Kidney epithelial cell (primary cell): ENCODE measurements around the gene GALNT16. TPM values are rescaled to one million over a fixed set of nuclear protein-coding genes. Genes with fewer than 3 reads are reported as not detected.

Experiments used
- DNase-seq: peaks from one replicate; pipeline ENCODE4 v3.0.0-alpha.2; 2010; ENCODE audit warnings: low read depth
- H3K27me3 ChIP-seq: 2 replicates; pipeline ENCODE4 v1.6.0; 2011; ENCODE audit warnings: low read length; ENCODE audit not compliant: control insufficient read depth, insufficient read depth
- H3K36me3 ChIP-seq: 2 replicates; pipeline ENCODE4 v1.5.1; 2011; ENCODE audit warnings: low read length; ENCODE audit not compliant: control insufficient read depth, insufficient read depth
- H3K4me3 ChIP-seq: 2 replicates; pipeline ENCODE4 v1.5.1; 2011; ENCODE audit warnings: low read depth, mild to moderate bottlenecking, control low read depth, low read length
- CTCF ChIP-seq: IDR thresholded peaks from 2 replicates; pipeline ENCODE4 v1.5.1; 2011; ENCODE audit warnings: mild to moderate bottlenecking, moderate library complexity, low read length, control low read depth, inconsistent platforms; ENCODE audit not compliant: insufficient read depth, poor library complexity, severe bottlenecking
- total RNA-seq: library from RNA; depleted of rRNA; stranded (reverse); fragments of >200 nt; gene quantifications from 2 replicates; pipeline ENCODE4 v1.2.3, GENCODE V29; 2015

GALNT16 gene
- total RNA-seq, 1 donor from 2014 or later = 0.33 TPM

GRCh38 chr14:69332782-69333395, 72.9 kb downstream of the GALNT16 start:
- Histone ChIP-seq H3K4me3 (no peak overlapping the region), H3K27me3 (no peaks in the 10 kb centered on the region), H3K36me3 (no peaks in the 10 kb centered on the region)
- no peak for TF ChIP-seq CTCF
- DNase-seq = no peak

- Histone ChIP-seq H3K4me3 (no peak overlapping the region), H3K27me3 (no peaks in the 10 kb centered on the region), H3K36me3 (no peaks in the 10 kb centered on the region)
- DNase-seq = no peak
- no peak for TF ChIP-seq CTCF
Measured at GRCh38 chr14:69333791-69334337, 73.9 kb downstream of the GALNT16 start.

GRCh38 chr14:69334576-69334975, 74.6 kb downstream of the GALNT16 start:
- Histone ChIP-seq H3K27me3 (no peaks in the 10 kb centered on the region), H3K36me3 (no peaks in the 10 kb centered on the region), H3K4me3 (no peak overlapping the region)
- DNase-seq = no peak
- TF ChIP-seq CTCF = no peak

- no peaks in the 10 kb centered on the region for H3K27me3 ChIP-seq
- no peaks in the 10 kb centered on the region for H3K36me3 ChIP-seq
- TF ChIP-seq CTCF = no peak
- no peak overlapping the region for H3K4me3 ChIP-seq
- peak; percentile 43 for DNase-seq
Measured at GRCh38 chr14:69335371-69335771, 75.4 kb downstream of the GALNT16 start.

- Histone ChIP-seq H3K4me3 (no peak overlapping the region), H3K27me3 (no peaks in the 10 kb centered on the region), H3K36me3 (no peaks in the 10 kb centered on the region)
- no peak for DNase-seq
- no peak for TF ChIP-seq CTCF
Measured at GRCh38 chr14:69337984-69338383, 78.0 kb downstream of the GALNT16 start.

GRCh38 chr14:69339426-69339825, 79.5 kb downstream of the GALNT16 start:
- Histone ChIP-seq H3K36me3 (no peaks in the 10 kb centered on the region), H3K27me3 (no peaks in the 10 kb centered on the region), H3K4me3 (no peak overlapping the region)
- no peak for TF ChIP-seq CTCF
- DNase-seq = no peak
